ENCODE measurements around the gene STAT5B. TPM values are rescaled to one million over a fixed set of nuclear protein-coding genes. Genes with fewer than 3 reads are reported as not detected.
A peak's percentile ranks its signal among the peaks of the same experiment; 100 is the strongest.

The STAT5B gene
- total RNA-seq, 1 experiment from 2014 or later: 36.4 TPM

DNA sequence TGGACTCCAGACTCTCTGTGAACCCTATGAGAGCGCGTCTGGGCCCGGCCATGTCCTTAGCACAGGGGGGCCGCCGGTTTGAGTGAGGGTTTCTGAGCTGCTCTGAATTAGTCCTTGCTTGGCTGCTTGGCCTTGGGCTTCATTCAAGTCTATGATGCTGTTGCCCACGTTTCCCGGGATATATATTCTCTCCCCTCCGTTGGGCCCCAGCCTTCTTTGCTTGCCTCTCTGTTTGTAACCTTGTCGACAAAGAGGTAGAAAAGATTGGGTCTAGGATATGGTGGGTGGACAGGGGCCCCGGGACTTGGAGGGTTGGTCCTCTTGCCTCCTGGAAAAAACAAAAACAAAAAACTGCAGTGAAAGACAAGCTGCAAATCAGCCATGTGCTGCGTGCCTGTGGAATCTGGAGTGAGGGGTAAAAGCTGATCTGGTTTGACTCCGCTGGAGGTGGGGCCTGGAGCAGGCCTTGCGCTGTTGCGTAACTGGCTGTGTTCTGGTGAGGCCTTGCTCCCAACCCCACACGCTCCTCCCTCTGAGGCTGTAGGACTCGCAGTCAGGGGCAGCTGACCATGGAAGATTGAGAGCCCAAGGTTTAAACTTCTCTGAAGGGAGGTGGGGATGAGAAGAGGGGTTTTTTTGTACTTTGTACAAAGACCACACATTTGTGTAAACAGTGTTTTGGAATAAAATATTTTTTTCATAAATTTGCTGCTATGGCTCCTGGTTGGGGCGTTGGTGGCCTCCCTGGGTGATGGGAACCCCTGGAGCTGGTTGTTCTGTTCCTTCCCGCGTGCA is 35.2 kb upstream of the STAT5B start:
- Mint-ChIP-seq H3K4me3 (peak overlapping the region; percentile 15; the same call in 1 of the 2 replicates), H3K4me1 (peaks cover 33% of the 10 kb centered on the region), H3K36me3 (peaks cover 9% of the 10 kb centered on the region), H3K27me3 (ENCODE audit: low read depth) (no peaks in the 10 kb centered on the region), H3K9me3 (no peaks in the 10 kb centered on the region), H3K27ac (peak overlapping the region; percentile 92)
- DNase-seq (ENCODE audit: low spot score) (peak; percentile 45), ATAC-seq (peak; percentile 25)
- POLR2A ChIA-PET: interaction anchor here (1.4 to 1.8 kb wide), 2 partner anchors 22 to 34 kb away, joined by 4 to 6 read pairs; no protein-coding TSS in a partner anchor
- TF ChIP-seq GABPB1 (CRISPR knock-in tag; IDR thresholded peaks at IDR 0.05): peak; percentile 63
- TF ChIP-seq, protein P1, sequence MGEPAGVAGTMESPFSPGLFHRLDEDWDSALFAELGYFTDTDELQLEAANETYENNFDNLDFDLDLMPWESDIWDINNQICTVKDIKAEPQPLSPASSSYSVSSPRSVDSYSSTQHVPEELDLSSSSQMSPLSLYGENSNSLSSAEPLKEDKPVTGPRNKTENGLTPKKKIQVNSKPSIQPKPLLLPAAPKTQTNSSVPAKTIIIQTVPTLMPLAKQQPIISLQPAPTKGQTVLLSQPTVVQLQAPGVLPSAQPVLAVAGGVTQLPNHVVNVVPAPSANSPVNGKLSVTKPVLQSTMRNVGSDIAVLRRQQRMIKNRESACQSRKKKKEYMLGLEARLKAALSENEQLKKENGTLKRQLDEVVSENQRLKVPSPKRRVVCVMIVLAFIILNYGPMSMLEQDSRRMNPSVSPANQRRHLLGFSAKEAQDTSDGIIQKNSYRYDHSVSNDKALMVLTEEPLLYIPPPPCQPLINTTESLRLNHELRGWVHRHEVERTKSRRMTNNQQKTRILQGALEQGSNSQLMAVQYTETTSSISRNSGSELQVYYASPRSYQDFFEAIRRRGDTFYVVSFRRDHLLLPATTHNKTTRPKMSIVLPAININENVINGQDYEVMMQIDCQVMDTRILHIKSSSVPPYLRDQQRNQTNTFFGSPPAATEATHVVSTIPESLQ (CRISPR knock-in tag; IDR thresholded peaks at IDR 0.05): no peak
- TF ChIP-seq NR3C1 (CRISPR knock-in tag; conservative IDR thresholded peaks at IDR 0.05; ENCODE audit: low read depth): no peak
- CTCF ChIA-PET: interaction anchor here (0.6 to 12.3 kb wide), 34 partner anchors 10 to 536 kb away, joined by 3 to 196 read pairs (median 4); partner anchors contain the start of genes CAVIN1, GHDC, KCNH4 and NKIRAS2

DNA sequence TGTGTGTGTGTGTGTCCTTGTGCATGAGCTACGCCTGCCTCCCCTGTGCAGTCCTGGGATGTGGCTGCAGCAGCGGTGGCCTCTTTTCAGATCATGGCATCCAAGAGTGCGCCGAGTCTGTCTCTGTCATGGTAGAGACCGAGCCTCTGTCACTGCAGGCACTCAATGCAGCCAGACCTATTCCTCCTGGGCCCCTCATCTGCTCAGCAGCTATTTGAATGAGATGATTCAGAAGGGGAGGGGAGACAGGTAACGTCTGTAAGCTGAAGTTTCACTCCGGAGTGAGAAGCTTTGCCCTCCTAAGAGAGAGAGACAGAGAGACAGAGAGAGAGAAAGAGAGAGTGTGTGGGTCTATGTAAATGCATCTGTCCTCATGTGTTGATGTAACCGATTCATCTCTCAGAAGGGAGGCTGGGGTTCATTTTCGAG is 34.6 kb upstream of the STAT5B start:
- no peaks in the 10 kb centered on the region for H3K9me3 Mint-ChIP-seq
- H3K36me3 Mint-ChIP-seq: peaks cover 8% of the 10 kb centered on the region
- ChIA-PET CTCF (interaction anchor here (0.6 to 12.3 kb wide), 14 partner anchors 9 to 291 kb away, joined by 3 to 196 read pairs (median 11); partner anchors contain the start of genes CAVIN1, NKIRAS2 and STAT3), POLR2A (interaction anchor here (1.8 kb wide), 1 partner anchor 34 kb away, joined by 6 read pairs; no protein-coding TSS in a partner anchor)
- H3K4me1 Mint-ChIP-seq: peaks cover 36% of the 10 kb centered on the region
- no peak overlapping the region for H3K4me3 Mint-ChIP-seq
- DNase-seq (ENCODE audit: low spot score) (no peak), ATAC-seq (no peak)
- no peaks in the 10 kb centered on the region for H3K27me3 Mint-ChIP-seq (ENCODE audit: low read depth)
- peak overlapping the region; percentile 70; the same call in 1 of the 2 replicates for H3K27ac Mint-ChIP-seq
- no peak for TF ChIP-seq ZNF317 (CRISPR knock-in tag; IDR thresholded peaks at IDR 0.05; ENCODE audit: borderline replicate concordance, low read depth)
- TF ChIP-seq, protein P2, sequence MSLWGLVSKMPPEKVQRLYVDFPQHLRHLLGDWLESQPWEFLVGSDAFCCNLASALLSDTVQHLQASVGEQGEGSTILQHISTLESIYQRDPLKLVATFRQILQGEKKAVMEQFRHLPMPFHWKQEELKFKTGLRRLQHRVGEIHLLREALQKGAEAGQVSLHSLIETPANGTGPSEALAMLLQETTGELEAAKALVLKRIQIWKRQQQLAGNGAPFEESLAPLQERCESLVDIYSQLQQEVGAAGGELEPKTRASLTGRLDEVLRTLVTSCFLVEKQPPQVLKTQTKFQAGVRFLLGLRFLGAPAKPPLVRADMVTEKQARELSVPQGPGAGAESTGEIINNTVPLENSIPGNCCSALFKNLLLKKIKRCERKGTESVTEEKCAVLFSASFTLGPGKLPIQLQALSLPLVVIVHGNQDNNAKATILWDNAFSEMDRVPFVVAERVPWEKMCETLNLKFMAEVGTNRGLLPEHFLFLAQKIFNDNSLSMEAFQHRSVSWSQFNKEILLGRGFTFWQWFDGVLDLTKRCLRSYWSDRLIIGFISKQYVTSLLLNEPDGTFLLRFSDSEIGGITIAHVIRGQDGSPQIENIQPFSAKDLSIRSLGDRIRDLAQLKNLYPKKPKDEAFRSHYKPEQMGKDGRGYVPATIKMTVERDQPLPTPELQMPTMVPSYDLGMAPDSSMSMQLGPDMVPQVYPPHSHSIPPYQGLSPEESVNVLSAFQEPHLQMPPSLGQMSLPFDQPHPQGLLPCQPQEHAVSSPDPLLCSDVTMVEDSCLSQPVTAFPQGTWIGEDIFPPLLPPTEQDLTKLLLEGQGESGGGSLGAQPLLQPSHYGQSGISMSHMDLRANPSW (CRISPR knock-in tag; conservative IDR thresholded peaks at IDR 0.05; ENCODE audit: low read depth): no peak

DNA sequence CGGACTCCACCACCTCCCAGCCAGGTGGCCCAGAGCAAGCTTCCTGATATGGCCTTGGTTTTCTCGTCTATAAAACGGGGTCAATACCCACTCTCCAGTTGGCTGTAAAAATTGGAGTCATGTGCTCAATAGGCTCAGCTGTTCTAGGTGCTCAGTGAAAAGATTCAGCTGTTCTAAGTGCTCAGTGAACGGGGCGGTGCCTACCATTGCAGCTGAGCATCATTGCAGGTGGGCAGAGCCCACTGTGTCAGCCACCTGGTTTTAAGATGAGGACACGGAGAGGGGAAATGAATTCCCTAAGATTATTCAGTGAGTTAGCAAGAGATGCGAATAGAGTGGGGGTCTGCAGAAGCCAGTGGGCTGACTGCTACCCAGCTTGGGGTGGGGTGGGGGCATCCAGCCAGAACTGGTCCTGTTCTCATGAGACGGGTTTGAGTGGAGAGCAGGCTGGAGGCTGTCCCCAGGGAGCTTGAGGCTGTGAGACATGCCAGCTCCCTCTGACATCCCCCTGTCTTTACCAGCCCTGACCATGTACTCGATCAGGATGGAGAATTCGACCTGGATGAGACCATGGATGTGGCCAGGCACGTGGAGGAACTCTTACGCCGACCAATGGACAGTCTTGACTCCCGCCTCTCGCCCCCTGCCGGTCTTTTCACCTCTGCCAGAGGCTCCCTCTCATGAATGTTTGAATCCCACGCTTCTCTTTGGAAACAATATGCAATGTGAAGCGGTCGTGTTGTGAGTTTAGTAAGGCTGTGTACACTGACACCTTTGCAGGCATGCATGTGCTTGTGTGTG is 34.0 kb upstream of the STAT5B start:
- no peak overlapping the region for H3K4me3 Mint-ChIP-seq
- DNase-seq (ENCODE audit: low spot score): peak; percentile 38

More for the DNA sequence above, 34.0 kb upstream of the STAT5B start:
- no peak; the same call in 1 of the 2 replicates for ATAC-seq
- Mint-ChIP-seq H3K36me3 (peaks cover 1% of the 10 kb centered on the region), H3K27me3 (ENCODE audit: low read depth) (no peaks in the 10 kb centered on the region), H3K27ac (peak overlapping the region; percentile 70; the same call in 1 of the 2 replicates), H3K4me1 (peaks cover 34% of the 10 kb centered on the region), H3K9me3 (no peaks in the 10 kb centered on the region)
- CTCF ChIA-PET: interaction anchor here (0.8 to 12.3 kb wide), 13 partner anchors 9 to 290 kb away, joined by 3 to 196 read pairs (median 4); partner anchors contain the start of genes CAVIN1, NKIRAS2 and STAT5A
- TF ChIP-seq OVOL2 (CRISPR knock-in tag; IDR thresholded peaks at IDR 0.05; ENCODE audit: borderline replicate concordance) (no peak), ETV6 (CRISPR knock-in tag; IDR thresholded peaks at IDR 0.05) (no peak), SMAD4 (CRISPR knock-in tag; IDR thresholded peaks at IDR 0.05) (no peak)
- TF ChIP-seq, protein P3, sequence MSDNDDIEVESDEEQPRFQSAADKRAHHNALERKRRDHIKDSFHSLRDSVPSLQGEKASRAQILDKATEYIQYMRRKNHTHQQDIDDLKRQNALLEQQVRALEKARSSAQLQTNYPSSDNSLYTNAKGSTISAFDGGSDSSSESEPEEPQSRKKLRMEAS (CRISPR knock-in tag; IDR thresholded peaks at IDR 0.05): 0 out of 2 replicates have a peak, but pooled peaks have one; percentile 26
- TF ChIP-seq, protein P4, sequence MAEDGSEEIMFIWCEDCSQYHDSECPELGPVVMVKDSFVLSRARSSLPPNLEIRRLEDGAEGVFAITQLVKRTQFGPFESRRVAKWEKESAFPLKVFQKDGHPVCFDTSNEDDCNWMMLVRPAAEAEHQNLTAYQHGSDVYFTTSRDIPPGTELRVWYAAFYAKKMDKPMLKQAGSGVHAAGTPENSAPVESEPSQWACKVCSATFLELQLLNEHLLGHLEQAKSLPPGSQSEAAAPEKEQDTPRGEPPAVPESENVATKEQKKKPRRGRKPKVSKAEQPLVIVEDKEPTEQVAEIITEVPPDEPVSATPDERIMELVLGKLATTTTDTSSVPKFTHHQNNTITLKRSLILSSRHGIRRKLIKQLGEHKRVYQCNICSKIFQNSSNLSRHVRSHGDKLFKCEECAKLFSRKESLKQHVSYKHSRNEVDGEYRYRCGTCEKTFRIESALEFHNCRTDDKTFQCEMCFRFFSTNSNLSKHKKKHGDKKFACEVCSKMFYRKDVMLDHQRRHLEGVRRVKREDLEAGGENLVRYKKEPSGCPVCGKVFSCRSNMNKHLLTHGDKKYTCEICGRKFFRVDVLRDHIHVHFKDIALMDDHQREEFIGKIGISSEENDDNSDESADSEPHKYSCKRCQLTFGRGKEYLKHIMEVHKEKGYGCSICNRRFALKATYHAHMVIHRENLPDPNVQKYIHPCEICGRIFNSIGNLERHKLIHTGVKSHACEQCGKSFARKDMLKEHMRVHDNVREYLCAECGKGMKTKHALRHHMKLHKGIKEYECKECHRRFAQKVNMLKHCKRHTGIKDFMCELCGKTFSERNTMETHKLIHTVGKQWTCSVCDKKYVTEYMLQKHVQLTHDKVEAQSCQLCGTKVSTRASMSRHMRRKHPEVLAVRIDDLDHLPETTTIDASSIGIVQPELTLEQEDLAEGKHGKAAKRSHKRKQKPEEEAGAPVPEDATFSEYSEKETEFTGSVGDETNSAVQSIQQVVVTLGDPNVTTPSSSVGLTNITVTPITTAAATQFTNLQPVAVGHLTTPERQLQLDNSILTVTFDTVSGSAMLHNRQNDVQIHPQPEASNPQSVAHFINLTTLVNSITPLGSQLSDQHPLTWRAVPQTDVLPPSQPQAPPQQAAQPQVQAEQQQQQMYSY (CRISPR knock-in tag; IDR thresholded peaks at IDR 0.05): no peak
- POLR2A ChIA-PET: interaction anchor here (0.5 kb wide), 1 partner anchor 75 kb away, joined by 3 read pairs; no protein-coding TSS in a partner anchor
